ENCODE measurements around the gene FAM118B. TPM values are rescaled to one million over a fixed set of nuclear protein-coding genes. Genes with fewer than 3 reads are reported as not detected.
A peak's percentile ranks its signal among the peaks of the same experiment; 100 is the strongest.

FAM118B gene
- total and polyA plus RNA-seq, 10 donors = 5.5 to 32.3 (median 17.5) TPM

- Histone ChIP-seq H3K4me1 (peaks cover 16 to 83% (median 43%) of the 10 kb centered on the region in 6 donors), H3K4me3 (no peak overlapping the region), H3K36me3 (peaks cover 0 to 8% (median 3%) of the 10 kb centered on the region in 6 donors), H3K9me3 (no peaks in the 10 kb centered on the region), H3K27ac (peak overlapping the region in 5 of 8 donors; percentile 7 to 39 (median 21)), H3K27me3 (replicated peaks in 1 of 7) (no peaks in the 10 kb centered on the region)
- no peak for DNase-seq
- TF ChIP-seq CTCF (IDR thresholded peaks at IDR 0.05 in 8 of 11, conservative IDR thresholded peaks at IDR 0.05 in 3 of 11) (no peak), POLR2AphosphoS5 (IDR thresholded peaks at IDR 0.05) (no peak), POLR2A (IDR thresholded peaks at IDR 0.05) (no peak)
- 19 to 74% (median 53%) methylated on average over 2 of the region's 2 CpGs for WGBS, 5 donors
- intact Hi-C loops (cut with DNase I; ENCODE audit: low total_unique reads) = loop anchor here (10.0 kb wide), 1 partner anchor 50 kb away; the partner anchor contains the start of genes FOXRED1 and SRPRA
These were observed 2.9 kb downstream of the FAM118B start for GRCh38 chr11:126214441-126214840.

GRCh38 chr11:126214841-126215240 is 3.3 kb downstream of the FAM118B start:
- Histone ChIP-seq H3K4me3 (no peak overlapping the region), H3K36me3 (peaks cover 0 to 4% (median 0%) of the 10 kb centered on the region in 6 donors), H3K4me1 (peaks cover 16 to 83% (median 43%) of the 10 kb centered on the region in 6 donors), H3K9me3 (no peaks in the 10 kb centered on the region), H3K27me3 (replicated peaks in 1 of 7) (no peaks in the 10 kb centered on the region), H3K27ac (peak overlapping the region in 5 of 8 donors; percentile 7 to 39 (median 21))
- no peak for TF ChIP-seq CTCF (IDR thresholded peaks at IDR 0.05 in 8 of 11, conservative IDR thresholded peaks at IDR 0.05 in 3 of 11)
- intact Hi-C loops (cut with DNase I; ENCODE audit: low total_unique reads) = loop anchor here (10.0 kb wide), 1 partner anchor 50 kb away; the partner anchor contains the start of genes FOXRED1 and SRPRA
- 39 to 67% (median 46%) methylated on average over 6 of the region's 6 CpGs for WGBS, 5 donors
- DNase-seq = no peak

GRCh38 chr11:126216526-126217305 is 5.1 kb downstream of the FAM118B start:
- 76 to 96% (median 87%) methylated on average over 6 of the region's 6 CpGs for WGBS, 5 donors
- Histone ChIP-seq H3K4me3 (no peak overlapping the region), H3K4me1 (peaks cover 12 to 76% (median 34%) of the 10 kb centered on the region in 6 donors), H3K27ac (no peak overlapping the region), H3K27me3 (replicated peaks in 1 of 7) (no peaks in the 10 kb centered on the region), H3K36me3 (no peaks in the 10 kb centered on the region), H3K9me3 (no peaks in the 10 kb centered on the region)
- DNase-seq = no peak
- intact Hi-C loops (cut with DNase I; ENCODE audit: low total_unique reads) = loop anchor here (10.0 kb wide), 1 partner anchor 48 kb away; the partner anchor contains the start of genes FOXRED1 and SRPRA
- TF ChIP-seq POLR2AphosphoS5 (IDR thresholded peaks at IDR 0.05) (no peak), CTCF (IDR thresholded peaks at IDR 0.05 in 8 of 11, conservative IDR thresholded peaks at IDR 0.05 in 3 of 11) (no peak), POLR2A (IDR thresholded peaks at IDR 0.05) (no peak)

GRCh38 chr11:126217491-126217890 is 5.9 kb downstream of the FAM118B start:
- intact Hi-C loops (cut with DNase I; ENCODE audit: low total_unique reads) = loop anchor here (10.0 kb wide), 1 partner anchor 47 kb away; the partner anchor contains the start of genes FOXRED1 and SRPRA
- Histone ChIP-seq H3K4me1 (peaks cover 7 to 70% (median 29%) of the 10 kb centered on the region in 6 donors), H3K36me3 (no peaks in the 10 kb centered on the region), H3K27ac (no peak overlapping the region), H3K4me3 (no peak overlapping the region), H3K9me3 (no peaks in the 10 kb centered on the region), H3K27me3 (replicated peaks in 1 of 7) (no peaks in the 10 kb centered on the region)
- no peak for DNase-seq
- TF ChIP-seq POLR2AphosphoS5 (IDR thresholded peaks at IDR 0.05) (no peak), CTCF (IDR thresholded peaks at IDR 0.05 in 8 of 11, conservative IDR thresholded peaks at IDR 0.05 in 3 of 11) (no peak), POLR2A (IDR thresholded peaks at IDR 0.05) (no peak)
- WGBS, 5 donors = 20 to 42% (median 28%) methylated on average over 1 of the region's 1 CpG

Data from spleen (tissue), 11 donors.